Large intestine (tissue), 3 donors: Measurements from ENCODE around the gene TANGO2. TPM values are rescaled to one million over a fixed set of nuclear protein-coding genes. Genes with fewer than 3 reads are reported as not detected.

Source experiments
- DNase-seq, 2 donors: peaks; one replicate each; pipeline versions ENCODE4 v3.0.0 to v3.0.0-alpha.2; 2013
- H3K27ac ChIP-seq: one replicate; pipeline ENCODE4 v1.5.1; 2013; ENCODE audit warnings: low read length
- H3K27me3 ChIP-seq: 2 replicates; pipeline ENCODE4 v1.6.1; 2013; ENCODE audit warnings: low read length; ENCODE audit not compliant: control insufficient read depth, insufficient read depth
- H3K36me3 ChIP-seq: 2 replicates; pipeline ENCODE4 v1.6.1; 2013; ENCODE audit warnings: low read length; ENCODE audit not compliant: control insufficient read depth, insufficient read depth
- H3K4me1 ChIP-seq: one replicate; pipeline ENCODE4 v1.6.1; 2013; ENCODE audit warnings: low read length; ENCODE audit not compliant: control insufficient read depth, insufficient read depth
- H3K4me3 ChIP-seq: one replicate; pipeline ENCODE4 v1.5.1; 2013; ENCODE audit warnings: low read length
- H3K9me3 ChIP-seq: one replicate; pipeline ENCODE4 v1.6.1; 2013; ENCODE audit warnings: mild to moderate bottlenecking, low read depth, low read length, moderate library complexity; ENCODE audit not compliant: control insufficient read depth
- WGBS: methylation state at CpG from one replicate; pipeline ENCODE4 v1.1.5; 2013; ENCODE audit warnings: low lambda C conversion rate; ENCODE audit not compliant: insufficient coverage; 5-methylcytosine and 5-hydroxymethylcytosine counted together
- polyA plus RNA-seq: library from polyadenylated mRNA; unstranded; fragments of 120-200 nt; gene quantifications from one replicate; pipeline ENCODE4 v1.2.1, GENCODE V29; 2013

The TANGO2 gene
- polyA plus RNA-seq, 1 donor: 16.5 TPM

DNA sequence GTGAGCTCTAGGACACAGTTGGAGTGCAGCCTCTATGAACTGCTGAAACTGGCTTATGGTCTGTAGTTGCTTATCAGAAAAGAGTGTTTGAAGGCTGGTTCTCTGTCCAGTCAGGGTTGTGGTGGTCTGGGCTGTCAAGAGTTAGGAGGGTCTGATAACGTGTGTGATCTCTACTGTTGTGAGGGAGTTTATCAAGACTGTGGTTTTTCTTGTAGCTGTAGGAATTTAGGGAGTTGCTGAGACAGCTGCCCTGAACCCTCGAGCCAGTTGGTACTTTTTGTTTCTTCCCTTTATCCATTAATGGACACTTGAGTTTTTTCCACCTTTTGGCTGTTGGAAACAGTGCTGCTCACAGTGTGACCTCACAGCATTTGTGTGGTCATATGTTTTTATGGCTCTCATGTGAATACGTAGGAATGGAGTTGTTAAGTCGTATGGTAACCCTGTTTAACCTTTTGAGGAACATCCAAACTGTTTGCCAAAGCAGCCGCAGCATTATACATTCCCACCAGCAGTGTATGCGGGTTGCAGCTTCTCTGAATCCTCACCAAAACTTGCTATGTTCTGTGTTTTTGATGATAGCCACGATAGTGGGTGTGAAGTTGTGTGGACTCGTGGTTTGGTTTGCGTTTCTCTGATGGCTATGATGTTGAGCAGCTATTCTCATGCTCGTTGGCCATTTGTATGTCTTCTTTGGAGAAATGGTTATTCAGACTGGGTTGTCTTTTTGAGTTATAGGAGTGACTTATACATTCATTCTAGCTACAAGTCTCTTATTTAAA, 38.3 kb downstream of the TANGO2 start:
- H3K4me1 ChIP-seq: no peaks in the 10 kb centered on the region
- WGBS: no CpG with 5 or more reads among the region's 10 CpGs
- H3K27ac ChIP-seq: no peak overlapping the region
- no peak overlapping the region for H3K4me3 ChIP-seq
- peaks cover 43% of the 10 kb centered on the region for H3K36me3 ChIP-seq
- DNase-seq: no peak
- H3K9me3 ChIP-seq: no peaks in the 10 kb centered on the region
- H3K27me3 ChIP-seq: no peaks in the 10 kb centered on the region

DNA sequence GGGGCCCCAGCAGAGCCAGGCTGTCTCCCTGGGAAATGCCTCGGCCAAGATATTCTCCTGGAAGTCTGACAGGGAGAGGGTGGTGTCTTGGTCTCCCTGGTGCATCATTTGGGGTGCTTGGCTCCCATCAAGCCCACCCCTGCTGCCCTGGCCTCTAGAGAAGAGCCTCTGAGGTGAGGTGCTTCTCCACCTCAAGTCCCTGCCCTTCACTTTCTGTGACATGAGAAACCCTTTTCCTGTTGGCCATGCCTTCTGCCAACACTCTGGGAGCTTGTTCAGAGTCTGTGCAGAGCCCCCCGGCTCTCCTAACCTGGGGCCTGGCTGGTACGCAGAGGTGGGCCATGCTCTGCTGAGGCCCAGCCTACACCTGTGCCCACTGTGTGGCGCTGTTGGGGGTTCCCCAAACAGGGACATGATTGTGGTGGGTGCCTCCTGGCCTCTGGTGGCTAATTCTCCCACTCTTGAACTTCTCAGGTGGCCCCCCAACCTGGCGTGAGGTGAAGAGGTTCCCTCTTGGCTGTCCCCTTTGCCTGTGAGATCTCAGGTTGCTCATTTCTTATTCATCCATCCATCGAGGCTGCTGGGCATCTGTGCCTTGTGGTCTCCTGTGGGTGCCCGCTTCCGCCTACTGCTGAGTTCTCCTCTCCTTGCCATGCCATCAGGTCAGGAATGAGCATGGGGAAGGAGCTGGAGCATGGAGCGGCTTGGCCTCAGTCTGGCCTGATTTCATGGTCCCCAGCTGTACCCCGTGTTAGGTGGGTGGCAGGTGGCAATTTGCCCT, 40.0 kb downstream of the TANGO2 start:
- no peak overlapping the region for H3K4me3 ChIP-seq
- no peaks in the 10 kb centered on the region for H3K9me3 ChIP-seq
- DNase-seq: no peak
- no peak overlapping the region for H3K27ac ChIP-seq
- H3K36me3 ChIP-seq: peaks cover 40% of the 10 kb centered on the region
- no peaks in the 10 kb centered on the region for H3K27me3 ChIP-seq
- H3K4me1 ChIP-seq: no peaks in the 10 kb centered on the region
- WGBS: no CpG with 5 or more reads among the region's 10 CpGs

DNA sequence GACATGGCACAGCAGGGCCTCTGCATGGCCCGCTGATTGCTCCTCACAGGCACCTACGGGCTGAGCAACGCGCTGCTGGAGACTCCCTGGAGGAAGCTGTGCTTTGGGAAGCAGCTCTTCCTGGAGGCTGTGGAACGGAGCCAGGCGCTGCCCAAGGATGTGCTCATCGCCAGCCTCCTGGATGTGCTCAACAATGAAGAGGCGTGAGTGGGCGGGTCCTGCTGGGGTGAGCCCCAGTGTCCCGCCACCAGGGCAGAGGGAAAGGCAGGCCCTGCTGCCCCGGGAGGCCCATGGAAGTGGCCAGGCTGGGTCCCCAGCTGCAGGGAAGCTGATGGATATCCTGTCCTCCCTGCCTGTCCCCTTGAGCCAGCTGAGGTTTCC, 40.6 kb downstream of the TANGO2 start:
- Histone ChIP-seq H3K4me3 (no peak overlapping the region), H3K9me3 (no peaks in the 10 kb centered on the region), H3K36me3 (peaks cover 34% of the 10 kb centered on the region), H3K4me1 (no peaks in the 10 kb centered on the region), H3K27ac (no peak overlapping the region), H3K27me3 (no peaks in the 10 kb centered on the region)
- no CpG with 5 or more reads among the region's 11 CpGs for WGBS
- no peak for DNase-seq

DNA sequence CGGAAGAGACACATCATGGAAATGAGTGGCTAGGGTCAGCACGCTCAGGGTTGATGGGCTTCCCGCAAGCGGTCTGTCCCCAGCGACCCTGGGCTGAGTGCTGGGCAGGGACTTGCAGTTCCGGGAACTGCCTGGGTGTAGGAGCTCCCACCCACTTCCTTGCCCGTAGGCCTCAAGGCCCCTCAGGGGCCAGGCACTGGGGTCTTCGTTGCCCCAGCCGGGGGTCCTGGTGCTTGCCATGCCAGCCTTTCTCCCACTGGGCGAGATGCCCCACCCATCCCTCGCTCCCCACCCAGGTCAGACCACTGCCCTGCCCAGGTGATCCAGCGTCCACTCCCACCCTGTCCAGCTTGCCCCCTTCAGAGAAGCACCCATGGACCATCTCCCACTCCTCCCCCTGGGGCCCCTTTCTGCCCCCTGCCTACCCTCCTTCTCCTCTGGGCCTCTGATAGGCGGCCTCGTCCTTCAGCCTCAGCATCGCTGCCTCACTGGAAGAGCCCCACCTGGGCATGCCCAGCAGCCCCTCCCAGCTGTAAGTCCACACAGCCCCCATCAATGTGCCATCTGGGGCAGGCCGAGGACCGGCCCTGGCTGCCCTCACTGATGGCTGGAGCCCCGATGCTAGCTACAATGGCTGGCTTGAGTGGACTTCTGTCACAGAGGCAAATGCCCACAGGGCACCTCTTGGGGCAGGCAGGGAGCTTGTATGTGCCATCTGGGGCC, 41.3 kb downstream of the TANGO2 start:
- Histone ChIP-seq H3K36me3 (peaks cover 29% of the 10 kb centered on the region), H3K27ac (no peak overlapping the region), H3K9me3 (no peaks in the 10 kb centered on the region), H3K4me1 (no peaks in the 10 kb centered on the region), H3K4me3 (no peak overlapping the region), H3K27me3 (no peaks in the 10 kb centered on the region)
- no CpG with 5 or more reads among the region's 18 CpGs for WGBS
- DNase-seq: no peak

DNA sequence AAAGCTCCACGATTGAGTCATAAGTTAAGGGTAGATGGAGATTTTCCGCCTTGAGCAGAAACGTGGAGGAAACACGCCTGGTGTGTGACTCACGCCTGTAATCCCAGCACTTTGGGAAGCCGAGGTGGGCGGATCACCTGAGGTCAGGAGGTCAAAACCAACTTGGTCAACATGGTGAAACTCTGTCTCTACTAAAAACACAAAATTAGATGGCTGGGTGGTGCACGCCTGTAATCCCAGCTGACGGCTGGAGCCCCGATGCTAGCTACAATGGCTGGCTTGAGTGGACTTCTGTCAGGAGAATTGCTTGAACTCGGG, 41.8 kb downstream of the TANGO2 start:
- no CpG with 5 or more reads among the region's 11 CpGs for WGBS
- Histone ChIP-seq H3K27ac (no peak overlapping the region), H3K27me3 (no peaks in the 10 kb centered on the region), H3K9me3 (no peaks in the 10 kb centered on the region), H3K4me1 (no peaks in the 10 kb centered on the region), H3K4me3 (no peak overlapping the region), H3K36me3 (peaks cover 29% of the 10 kb centered on the region)
- DNase-seq: no peak

DNA sequence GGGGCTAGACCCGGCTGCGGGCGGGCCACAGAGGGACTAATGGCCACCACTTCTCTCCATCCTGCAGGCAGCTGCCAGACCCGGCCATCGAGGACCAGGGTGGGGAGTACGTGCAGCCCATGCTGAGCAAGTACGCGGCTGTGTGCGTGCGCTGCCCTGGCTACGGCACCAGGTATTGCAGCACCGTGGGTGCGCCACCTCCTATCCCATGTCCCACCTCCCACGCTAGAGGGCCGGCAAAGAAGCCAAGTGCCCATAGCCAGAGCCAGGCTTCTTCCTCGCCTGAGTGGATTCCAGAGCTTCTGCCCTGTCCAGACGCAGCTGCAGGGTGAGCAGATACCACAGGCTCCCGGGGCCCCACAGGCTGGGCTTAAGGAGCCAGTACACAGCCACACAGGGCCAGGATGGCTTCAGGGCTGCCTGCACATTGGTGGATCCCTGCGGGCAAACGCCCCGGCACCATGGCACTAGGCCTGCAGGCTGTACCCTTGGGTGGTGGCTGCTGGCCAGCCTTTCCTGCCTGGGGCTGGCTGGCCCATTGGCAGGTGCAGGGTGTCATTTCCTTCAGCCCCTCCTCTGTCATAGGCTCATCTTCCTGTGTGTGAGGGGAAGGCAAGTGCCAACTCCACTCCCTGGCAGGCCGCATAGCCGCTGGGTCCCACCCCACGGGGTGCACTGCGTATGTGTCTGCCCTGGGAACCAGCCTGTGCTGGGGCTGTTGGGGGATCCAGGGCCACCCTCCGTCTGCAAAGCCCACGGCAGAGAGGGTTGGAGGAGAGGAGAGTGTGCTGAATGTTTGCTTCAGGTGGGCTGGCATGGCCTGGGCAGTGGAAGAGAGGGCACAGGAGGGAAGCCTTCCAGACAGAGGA, 42.6 kb downstream of the TANGO2 start:
- Histone ChIP-seq H3K27me3 (no peaks in the 10 kb centered on the region), H3K4me3 (no peak overlapping the region), H3K9me3 (no peaks in the 10 kb centered on the region), H3K27ac (no peak overlapping the region), H3K36me3 (peaks cover 29% of the 10 kb centered on the region), H3K4me1 (no peaks in the 10 kb centered on the region)
- no CpG with 5 or more reads among the region's 27 CpGs for WGBS
- no peak for DNase-seq

DNA sequence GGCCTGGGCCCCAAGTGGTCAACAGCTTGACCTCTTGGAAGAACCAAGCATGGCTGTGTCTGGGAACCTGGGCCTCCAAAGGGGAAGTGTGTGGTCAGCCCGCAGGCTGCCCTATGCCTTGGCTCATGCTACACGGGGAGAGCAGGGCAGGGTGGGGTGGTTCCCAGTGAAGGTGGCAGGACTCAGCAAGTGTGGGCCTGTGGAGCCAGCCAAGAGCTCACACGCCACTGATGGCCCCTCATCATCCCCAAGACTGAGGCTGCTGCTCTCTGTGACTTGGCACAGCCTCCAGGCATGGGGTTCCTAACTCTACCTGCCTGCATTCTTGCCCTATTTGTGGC, 43.2 kb downstream of the TANGO2 start:
- H3K27ac ChIP-seq: no peak overlapping the region
- no CpG with 5 or more reads among the region's 3 CpGs for WGBS
- H3K27me3 ChIP-seq: no peaks in the 10 kb centered on the region
- peaks cover 29% of the 10 kb centered on the region for H3K36me3 ChIP-seq
- no peak for DNase-seq
- H3K4me3 ChIP-seq: no peak overlapping the region
- H3K4me1 ChIP-seq: no peaks in the 10 kb centered on the region
- H3K9me3 ChIP-seq: no peaks in the 10 kb centered on the region

DNA sequence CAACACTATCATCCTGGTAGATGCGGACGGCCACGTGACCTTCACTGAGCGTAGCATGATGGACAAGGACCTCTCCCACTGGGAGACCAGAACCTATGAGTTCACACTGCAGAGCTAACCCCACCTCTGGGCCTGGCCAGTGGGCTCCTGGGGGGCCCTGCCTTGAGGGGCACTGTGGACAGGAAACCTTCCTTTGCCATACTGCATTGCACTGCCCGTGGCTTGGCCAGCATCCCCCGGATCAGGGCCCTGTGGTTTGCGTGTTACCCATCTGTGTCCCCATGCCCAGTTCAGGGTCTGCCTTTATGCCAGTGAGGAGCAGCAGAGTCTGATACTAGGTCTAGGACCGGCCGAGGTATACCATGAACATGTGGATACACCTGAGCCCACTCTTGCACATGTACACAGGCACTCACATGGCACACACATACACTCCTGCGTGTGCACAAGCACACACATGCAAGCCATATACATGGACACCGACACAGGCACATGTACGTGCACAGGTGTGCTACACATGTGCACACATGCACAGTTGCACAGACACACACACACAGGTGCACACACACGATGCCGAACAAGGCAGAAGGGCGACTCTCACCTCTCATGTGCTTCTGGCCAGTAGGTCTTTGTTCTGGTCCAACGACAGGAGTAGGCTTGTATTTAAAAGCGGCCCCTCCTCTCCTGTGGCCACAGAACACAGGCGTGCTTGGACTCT, 43.8 kb downstream of the TANGO2 start:
- peaks cover 29% of the 10 kb centered on the region for H3K36me3 ChIP-seq
- WGBS: no CpG with 5 or more reads among the region's 18 CpGs
- DNase-seq: no peak
- no peak overlapping the region for H3K27ac ChIP-seq
- no peaks in the 10 kb centered on the region for H3K4me1 ChIP-seq
- H3K4me3 ChIP-seq: no peak overlapping the region
- no peaks in the 10 kb centered on the region for H3K9me3 ChIP-seq
- H3K27me3 ChIP-seq: no peaks in the 10 kb centered on the region

DNA sequence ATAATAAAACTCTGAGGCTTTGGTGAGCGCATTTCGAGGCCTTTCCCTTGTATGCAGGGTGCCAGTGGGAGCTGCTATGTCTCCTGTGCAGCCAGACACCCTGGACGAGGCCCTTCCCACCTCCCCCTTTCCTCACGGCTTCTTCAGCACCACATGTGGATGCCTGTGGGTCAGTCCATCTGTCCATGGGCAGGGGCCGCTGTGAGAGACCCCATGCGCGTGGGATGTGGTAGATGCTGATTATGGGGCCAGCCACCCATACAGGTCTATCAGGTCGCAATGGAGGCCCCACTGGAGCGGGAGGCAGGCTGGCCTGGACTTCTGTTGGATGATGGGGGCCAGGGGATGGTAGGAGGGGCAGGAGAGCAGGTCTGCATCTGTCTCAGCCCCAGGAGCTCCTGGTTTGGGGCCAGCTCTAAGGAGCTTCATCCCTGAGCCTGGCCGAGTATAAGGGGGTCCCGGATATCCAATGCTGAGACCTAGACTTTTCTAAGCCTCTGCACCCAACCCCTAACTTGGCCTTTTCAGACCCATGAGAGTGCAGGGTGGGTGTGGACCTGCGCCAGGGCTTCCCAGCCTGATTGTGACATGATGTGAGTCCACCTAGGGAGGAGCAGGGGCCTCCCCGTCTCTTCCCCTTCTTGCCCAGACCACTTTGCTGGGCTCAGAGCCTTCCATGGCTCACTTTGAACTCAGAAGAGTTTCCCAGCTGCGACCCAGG, 45.1 kb downstream of the TANGO2 start:
- Histone ChIP-seq H3K27me3 (no peaks in the 10 kb centered on the region), H3K36me3 (peaks cover 28% of the 10 kb centered on the region), H3K27ac (no peak overlapping the region), H3K4me1 (no peaks in the 10 kb centered on the region), H3K4me3 (no peak overlapping the region), H3K9me3 (no peaks in the 10 kb centered on the region)
- WGBS: no CpG with 5 or more reads among the region's 14 CpGs
- DNase-seq: no peak
